GM23338 (cell line): ENCODE results near the gene SLC25A39. TPM values are rescaled to one million over a fixed set of nuclear protein-coding genes. Genes with fewer than 3 reads are reported as not detected.

ENCODE experiments used
- ATAC-seq: fragments of 200-7000 bp; cut with Tn5 transposase; 3 replicates; pipeline ENCODE4 v1.9.1; 2020
- DNase-seq: peaks from one replicate; pipeline ENCODE4 v3.0.0-alpha.2; 2015; ENCODE audit warnings: low spot score
- H2AFZ ChIP-seq: fragments of 200-600 bp; sonication (generic); 2 replicates; pipeline ENCODE4 v1.8.0; 2016; ENCODE audit warnings: antibody characterized with exemption, mild to moderate bottlenecking, moderate library complexity
- H3F3A ChIP-seq: fragments of 200-600 bp; sonication (generic); replicated peaks from 2 replicates; pipeline ENCODE4 v1.8.0; 2017; ENCODE audit warnings: antibody characterized with exemption, mixed run types, low read depth
- H3K27ac ChIP-seq: fragments of 200-600 bp; sonication (generic); 2 replicates; pipeline ENCODE4 v1.6.1; 2016; ENCODE audit warnings: low read depth
- H3K27me3 ChIP-seq: fragments of 200-600 bp; sonication (generic); 2 replicates; pipeline ENCODE4 v1.8.0; 2016; ENCODE audit warnings: mild to moderate bottlenecking, mixed run types, moderate library complexity; ENCODE audit not compliant: insufficient read depth
- H3K36me3 ChIP-seq: fragments of 200-600 bp; sonication (generic); 2 replicates; pipeline ENCODE4 v1.8.0; 2016; ENCODE audit warnings: mild to moderate bottlenecking; ENCODE audit not compliant: insufficient read depth
- H3K4me1 ChIP-seq: fragments of 200-600 bp; sonication (generic); 2 replicates; pipeline ENCODE4 v1.8.0; 2016; ENCODE audit warnings: mild to moderate bottlenecking, moderate library complexity; ENCODE audit not compliant: insufficient read depth
- H3K4me2 ChIP-seq: fragments of 200-600 bp; sonication (generic); 2 replicates; pipeline ENCODE4 v1.7.1; 2017; ENCODE audit warnings: mixed run types
- H3K4me3 ChIP-seq: fragments of 200-600 bp; sonication (generic); 2 replicates; pipeline ENCODE4 v1.6.1; 2016; ENCODE audit warnings: mixed run types
- H3K79me2 ChIP-seq: fragments of 200-600 bp; sonication (generic); replicated peaks from 2 replicates; pipeline ENCODE4 v1.8.0; 2017; ENCODE audit warnings: mild to moderate bottlenecking; ENCODE audit not compliant: insufficient read depth
- H3K9me2 ChIP-seq: fragments of 200-600 bp; sonication (generic); 2 replicates; pipeline ENCODE4 v1.8.0; 2017; ENCODE audit not compliant: insufficient read depth
- H4K20me1 ChIP-seq: fragments of 200-600 bp; sonication (generic); replicated peaks from 2 replicates; pipeline ENCODE4 v1.8.0; 2017; ENCODE audit warnings: mild to moderate bottlenecking; ENCODE audit not compliant: insufficient read depth
- H3K27ac Mint-ChIP-seq: 2 replicates; pipeline ENCODE4 v1.8.0; 2020; ENCODE audit warnings: inconsistent platforms, mild to moderate bottlenecking, moderate library complexity, mixed read lengths
- H3K27me3 Mint-ChIP-seq: 3 replicates; pipeline ENCODE4 v1.8.0; 2022; ENCODE audit warnings: low read depth, mild to moderate bottlenecking, moderate library complexity, mixed read lengths, inconsistent platforms; ENCODE audit not compliant: insufficient read depth, poor library complexity
- H3K36me3 Mint-ChIP-seq: 3 replicates; pipeline ENCODE4 v1.8.0; 2021; ENCODE audit warnings: low read depth, mild to moderate bottlenecking, inconsistent platforms, moderate library complexity, mixed read lengths
- H3K4me1 Mint-ChIP-seq: 3 replicates; pipeline ENCODE4 v1.8.0; 2020; ENCODE audit warnings: mild to moderate bottlenecking, inconsistent platforms, mixed read lengths
- H3K4me3 Mint-ChIP-seq: 3 replicates; pipeline ENCODE4 v1.8.0; 2021; ENCODE audit warnings: moderate library complexity, mild to moderate bottlenecking, inconsistent platforms, mixed read lengths
- H3K9me3 Mint-ChIP-seq: 3 replicates; pipeline ENCODE4 v1.8.0; 2020; ENCODE audit warnings: moderate library complexity, mild to moderate bottlenecking, inconsistent platforms, mixed read lengths
- CREB1 ChIP-seq: fragments of 250-450 bp; sonication (Bioruptor Pico); IDR thresholded peaks from 2 replicates; pipeline ENCODE4 v1.5.0; 2020; ENCODE audit warnings: low read depth, mild to moderate bottlenecking, moderate library complexity
- EZH2 ChIP-seq: fragments of 200-600 bp; sonication (generic); IDR thresholded peaks from one replicate; pipeline ENCODE4 v1.8.0; 2017; ENCODE audit warnings: antibody characterized with exemption, mild to moderate bottlenecking, low read depth; ENCODE audit not compliant: unreplicated experiment
- EZH2phosphoT487 ChIP-seq: fragments of 200-600 bp; sonication (generic); IDR thresholded peaks from one replicate; pipeline ENCODE4 v1.8.1; 2018; ENCODE audit warnings: antibody characterized with exemption; ENCODE audit not compliant: unreplicated experiment
- JUNB ChIP-seq: IDR thresholded peaks from one replicate; pipeline ENCODE4 v1.6.1; 2016; ENCODE audit warnings: antibody characterized with exemption; ENCODE audit not compliant: unreplicated experiment
- NANOG ChIP-seq: IDR thresholded peaks from 2 replicates; pipeline ENCODE4 v1.6.1; 2016; ENCODE audit warnings: antibody characterized with exemption, borderline replicate concordance
- POLR2AphosphoS5 ChIP-seq: IDR thresholded peaks from 2 replicates; pipeline ENCODE4 v1.6.1; 2016; ENCODE audit warnings: antibody characterized with exemption, low read depth
- STAT1 ChIP-seq: IDR thresholded peaks from one replicate; pipeline ENCODE4 v1.6.1; 2016; ENCODE audit warnings: antibody characterized with exemption; ENCODE audit not compliant: unreplicated experiment
- ZNF114 ChIP-seq: fragments of 250-450 bp; sonication (Bioruptor Pico); IDR thresholded peaks from 2 replicates; pipeline ENCODE4 v1.5.0; 2020; ENCODE audit warnings: mild to moderate bottlenecking, moderate library complexity
- ZNF331 ChIP-seq: fragments of 250-450 bp; sonication (Bioruptor Pico); IDR thresholded peaks from 2 replicates; pipeline ENCODE4 v1.5.0; 2020; ENCODE audit warnings: low read depth, mild to moderate bottlenecking, moderate library complexity
- polyA plus RNA-seq: library from polyadenylated mRNA; unstranded; fragments of >200 nt; fragmentation: Nextera tagmentation; extraction: Ambion mirVana; gene quantifications from 2 replicates; pipeline ENCODE4 v1.2.1, GENCODE V29; 2016
- total RNA-seq: library from RNA; depleted of rRNA; stranded (reverse); fragments of >200 nt; shearing (Covaris generic); gene quantifications from 2 replicates; pipeline ENCODE4 v1.2.3, GENCODE V29; 2014
- TF ChIP-seq, protein P1 (sequence below): IDR thresholded peaks from one replicate; pipeline ENCODE4 v1.6.1; 2018; ENCODE audit warnings: antibody characterized with exemption; ENCODE audit not compliant: unreplicated experiment
- TF ChIP-seq, protein P2 (sequence below), 2 experiments: fragments of 200-600 bp in 1 of 2; sonication (generic) in 1 of 2; conservative IDR thresholded peaks; 2 replicates each; pipeline versions ENCODE4 v1.5.1 to v1.6.1; 2016 to 2017; ENCODE audit warnings: antibody characterized with exemption in 2 of 2, low read depth in 2 of 2, mild to moderate bottlenecking in 2 of 2, moderate library complexity in 1 of 2
- TF ChIP-seq, protein P3 (sequence below): IDR thresholded peaks from 2 replicates; pipeline ENCODE4 v1.6.1; 2016; ENCODE audit warnings: antibody characterized with exemption
- TF ChIP-seq, protein P4 (sequence below): fragments of 250-450 bp; sonication (Bioruptor Pico); IDR thresholded peaks from 2 replicates; pipeline ENCODE4 v1.5.0; 2020; ENCODE audit warnings: mild to moderate bottlenecking, moderate library complexity

Gene SLC25A39
- total and polyA plus RNA-seq, 2 experiments from 2014 or later, result 184 to 202 TPM

DNA sequence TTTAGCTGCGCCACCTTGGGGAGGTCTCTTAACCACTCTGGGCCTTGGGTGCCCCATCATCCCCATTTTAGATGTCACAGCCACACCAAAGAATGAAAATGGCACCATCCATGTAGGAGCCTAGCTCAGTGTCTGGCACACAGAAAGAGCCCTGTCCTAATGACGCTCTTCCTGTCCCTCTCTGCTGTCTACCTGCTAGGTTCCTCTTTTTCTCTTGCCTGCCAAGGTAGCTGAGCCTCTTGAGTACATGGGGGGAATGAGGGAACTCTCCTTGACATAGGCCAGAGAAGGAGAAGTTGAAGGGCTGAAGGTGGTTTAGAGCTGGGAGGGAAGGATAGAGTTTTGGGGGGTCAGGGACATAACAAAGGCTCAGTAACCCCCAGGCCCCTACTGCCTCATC lies 14.4 kb downstream of the SLC25A39 start:
- H3K36me3 ChIP-seq, result no peaks in the 10 kb centered on the region
- H3K27me3 ChIP-seq, result peaks cover 18% of the 10 kb centered on the region
- peaks cover 48% of the 10 kb centered on the region for H3K4me1 Mint-ChIP-seq
- no peaks in the 10 kb centered on the region; the same call in 2 of the 3 replicates for H3K9me3 Mint-ChIP-seq
- ATAC-seq (no peak), DNase-seq (no peak)
- peak overlapping the region; percentile 69; the same call in 2 of the 3 replicates for H3K4me3 Mint-ChIP-seq
- H3K4me1 ChIP-seq, result peaks cover 18% of the 10 kb centered on the region; the same call in 1 of the 2 replicates
- H3K27ac ChIP-seq, result no peak overlapping the region
- H4K20me1 ChIP-seq, result 0 out of 2 replicates have a peak, but pooled peaks cover 3% of the 10 kb centered on the region
- peaks cover 12% of the 10 kb centered on the region; the same call in 1 of the 2 replicates for H3F3A ChIP-seq
- H3K9me2 ChIP-seq, result no peaks in the 10 kb centered on the region
- no peaks in the 10 kb centered on the region for H3K79me2 ChIP-seq
- no peak overlapping the region for H3K4me3 ChIP-seq
- H3K27ac Mint-ChIP-seq, result no peak overlapping the region
- TF ChIP-seq CREB1 (CRISPR knock-in tag) (no peak), NANOG (no peak), EZH2phosphoT487 (no peak), POLR2AphosphoS5 (no peak), EZH2 (no peak), ZNF114 (CRISPR knock-in tag) (no peak), STAT1 (no peak), ZNF331 (CRISPR knock-in tag) (no peak), JUNB (no peak)
- TF ChIP-seq, protein P1, sequence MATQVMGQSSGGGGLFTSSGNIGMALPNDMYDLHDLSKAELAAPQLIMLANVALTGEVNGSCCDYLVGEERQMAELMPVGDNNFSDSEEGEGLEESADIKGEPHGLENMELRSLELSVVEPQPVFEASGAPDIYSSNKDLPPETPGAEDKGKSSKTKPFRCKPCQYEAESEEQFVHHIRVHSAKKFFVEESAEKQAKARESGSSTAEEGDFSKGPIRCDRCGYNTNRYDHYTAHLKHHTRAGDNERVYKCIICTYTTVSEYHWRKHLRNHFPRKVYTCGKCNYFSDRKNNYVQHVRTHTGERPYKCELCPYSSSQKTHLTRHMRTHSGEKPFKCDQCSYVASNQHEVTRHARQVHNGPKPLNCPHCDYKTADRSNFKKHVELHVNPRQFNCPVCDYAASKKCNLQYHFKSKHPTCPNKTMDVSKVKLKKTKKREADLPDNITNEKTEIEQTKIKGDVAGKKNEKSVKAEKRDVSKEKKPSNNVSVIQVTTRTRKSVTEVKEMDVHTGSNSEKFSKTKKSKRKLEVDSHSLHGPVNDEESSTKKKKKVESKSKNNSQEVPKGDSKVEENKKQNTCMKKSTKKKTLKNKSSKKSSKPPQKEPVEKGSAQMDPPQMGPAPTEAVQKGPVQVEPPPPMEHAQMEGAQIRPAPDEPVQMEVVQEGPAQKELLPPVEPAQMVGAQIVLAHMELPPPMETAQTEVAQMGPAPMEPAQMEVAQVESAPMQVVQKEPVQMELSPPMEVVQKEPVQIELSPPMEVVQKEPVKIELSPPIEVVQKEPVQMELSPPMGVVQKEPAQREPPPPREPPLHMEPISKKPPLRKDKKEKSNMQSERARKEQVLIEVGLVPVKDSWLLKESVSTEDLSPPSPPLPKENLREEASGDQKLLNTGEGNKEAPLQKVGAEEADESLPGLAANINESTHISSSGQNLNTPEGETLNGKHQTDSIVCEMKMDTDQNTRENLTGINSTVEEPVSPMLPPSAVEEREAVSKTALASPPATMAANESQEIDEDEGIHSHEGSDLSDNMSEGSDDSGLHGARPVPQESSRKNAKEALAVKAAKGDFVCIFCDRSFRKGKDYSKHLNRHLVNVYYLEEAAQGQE, result no peak
- TF ChIP-seq, protein P2, sequence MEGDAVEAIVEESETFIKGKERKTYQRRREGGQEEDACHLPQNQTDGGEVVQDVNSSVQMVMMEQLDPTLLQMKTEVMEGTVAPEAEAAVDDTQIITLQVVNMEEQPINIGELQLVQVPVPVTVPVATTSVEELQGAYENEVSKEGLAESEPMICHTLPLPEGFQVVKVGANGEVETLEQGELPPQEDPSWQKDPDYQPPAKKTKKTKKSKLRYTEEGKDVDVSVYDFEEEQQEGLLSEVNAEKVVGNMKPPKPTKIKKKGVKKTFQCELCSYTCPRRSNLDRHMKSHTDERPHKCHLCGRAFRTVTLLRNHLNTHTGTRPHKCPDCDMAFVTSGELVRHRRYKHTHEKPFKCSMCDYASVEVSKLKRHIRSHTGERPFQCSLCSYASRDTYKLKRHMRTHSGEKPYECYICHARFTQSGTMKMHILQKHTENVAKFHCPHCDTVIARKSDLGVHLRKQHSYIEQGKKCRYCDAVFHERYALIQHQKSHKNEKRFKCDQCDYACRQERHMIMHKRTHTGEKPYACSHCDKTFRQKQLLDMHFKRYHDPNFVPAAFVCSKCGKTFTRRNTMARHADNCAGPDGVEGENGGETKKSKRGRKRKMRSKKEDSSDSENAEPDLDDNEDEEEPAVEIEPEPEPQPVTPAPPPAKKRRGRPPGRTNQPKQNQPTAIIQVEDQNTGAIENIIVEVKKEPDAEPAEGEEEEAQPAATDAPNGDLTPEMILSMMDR (conservative IDR thresholded peaks at IDR 0.05; ENCODE audit: low read depth in 2 of 2), result no peak
- TF ChIP-seq, protein P3, sequence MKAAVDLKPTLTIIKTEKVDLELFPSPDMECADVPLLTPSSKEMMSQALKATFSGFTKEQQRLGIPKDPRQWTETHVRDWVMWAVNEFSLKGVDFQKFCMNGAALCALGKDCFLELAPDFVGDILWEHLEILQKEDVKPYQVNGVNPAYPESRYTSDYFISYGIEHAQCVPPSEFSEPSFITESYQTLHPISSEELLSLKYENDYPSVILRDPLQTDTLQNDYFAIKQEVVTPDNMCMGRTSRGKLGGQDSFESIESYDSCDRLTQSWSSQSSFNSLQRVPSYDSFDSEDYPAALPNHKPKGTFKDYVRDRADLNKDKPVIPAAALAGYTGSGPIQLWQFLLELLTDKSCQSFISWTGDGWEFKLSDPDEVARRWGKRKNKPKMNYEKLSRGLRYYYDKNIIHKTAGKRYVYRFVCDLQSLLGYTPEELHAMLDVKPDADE, result no peak
- TF ChIP-seq, protein P4, sequence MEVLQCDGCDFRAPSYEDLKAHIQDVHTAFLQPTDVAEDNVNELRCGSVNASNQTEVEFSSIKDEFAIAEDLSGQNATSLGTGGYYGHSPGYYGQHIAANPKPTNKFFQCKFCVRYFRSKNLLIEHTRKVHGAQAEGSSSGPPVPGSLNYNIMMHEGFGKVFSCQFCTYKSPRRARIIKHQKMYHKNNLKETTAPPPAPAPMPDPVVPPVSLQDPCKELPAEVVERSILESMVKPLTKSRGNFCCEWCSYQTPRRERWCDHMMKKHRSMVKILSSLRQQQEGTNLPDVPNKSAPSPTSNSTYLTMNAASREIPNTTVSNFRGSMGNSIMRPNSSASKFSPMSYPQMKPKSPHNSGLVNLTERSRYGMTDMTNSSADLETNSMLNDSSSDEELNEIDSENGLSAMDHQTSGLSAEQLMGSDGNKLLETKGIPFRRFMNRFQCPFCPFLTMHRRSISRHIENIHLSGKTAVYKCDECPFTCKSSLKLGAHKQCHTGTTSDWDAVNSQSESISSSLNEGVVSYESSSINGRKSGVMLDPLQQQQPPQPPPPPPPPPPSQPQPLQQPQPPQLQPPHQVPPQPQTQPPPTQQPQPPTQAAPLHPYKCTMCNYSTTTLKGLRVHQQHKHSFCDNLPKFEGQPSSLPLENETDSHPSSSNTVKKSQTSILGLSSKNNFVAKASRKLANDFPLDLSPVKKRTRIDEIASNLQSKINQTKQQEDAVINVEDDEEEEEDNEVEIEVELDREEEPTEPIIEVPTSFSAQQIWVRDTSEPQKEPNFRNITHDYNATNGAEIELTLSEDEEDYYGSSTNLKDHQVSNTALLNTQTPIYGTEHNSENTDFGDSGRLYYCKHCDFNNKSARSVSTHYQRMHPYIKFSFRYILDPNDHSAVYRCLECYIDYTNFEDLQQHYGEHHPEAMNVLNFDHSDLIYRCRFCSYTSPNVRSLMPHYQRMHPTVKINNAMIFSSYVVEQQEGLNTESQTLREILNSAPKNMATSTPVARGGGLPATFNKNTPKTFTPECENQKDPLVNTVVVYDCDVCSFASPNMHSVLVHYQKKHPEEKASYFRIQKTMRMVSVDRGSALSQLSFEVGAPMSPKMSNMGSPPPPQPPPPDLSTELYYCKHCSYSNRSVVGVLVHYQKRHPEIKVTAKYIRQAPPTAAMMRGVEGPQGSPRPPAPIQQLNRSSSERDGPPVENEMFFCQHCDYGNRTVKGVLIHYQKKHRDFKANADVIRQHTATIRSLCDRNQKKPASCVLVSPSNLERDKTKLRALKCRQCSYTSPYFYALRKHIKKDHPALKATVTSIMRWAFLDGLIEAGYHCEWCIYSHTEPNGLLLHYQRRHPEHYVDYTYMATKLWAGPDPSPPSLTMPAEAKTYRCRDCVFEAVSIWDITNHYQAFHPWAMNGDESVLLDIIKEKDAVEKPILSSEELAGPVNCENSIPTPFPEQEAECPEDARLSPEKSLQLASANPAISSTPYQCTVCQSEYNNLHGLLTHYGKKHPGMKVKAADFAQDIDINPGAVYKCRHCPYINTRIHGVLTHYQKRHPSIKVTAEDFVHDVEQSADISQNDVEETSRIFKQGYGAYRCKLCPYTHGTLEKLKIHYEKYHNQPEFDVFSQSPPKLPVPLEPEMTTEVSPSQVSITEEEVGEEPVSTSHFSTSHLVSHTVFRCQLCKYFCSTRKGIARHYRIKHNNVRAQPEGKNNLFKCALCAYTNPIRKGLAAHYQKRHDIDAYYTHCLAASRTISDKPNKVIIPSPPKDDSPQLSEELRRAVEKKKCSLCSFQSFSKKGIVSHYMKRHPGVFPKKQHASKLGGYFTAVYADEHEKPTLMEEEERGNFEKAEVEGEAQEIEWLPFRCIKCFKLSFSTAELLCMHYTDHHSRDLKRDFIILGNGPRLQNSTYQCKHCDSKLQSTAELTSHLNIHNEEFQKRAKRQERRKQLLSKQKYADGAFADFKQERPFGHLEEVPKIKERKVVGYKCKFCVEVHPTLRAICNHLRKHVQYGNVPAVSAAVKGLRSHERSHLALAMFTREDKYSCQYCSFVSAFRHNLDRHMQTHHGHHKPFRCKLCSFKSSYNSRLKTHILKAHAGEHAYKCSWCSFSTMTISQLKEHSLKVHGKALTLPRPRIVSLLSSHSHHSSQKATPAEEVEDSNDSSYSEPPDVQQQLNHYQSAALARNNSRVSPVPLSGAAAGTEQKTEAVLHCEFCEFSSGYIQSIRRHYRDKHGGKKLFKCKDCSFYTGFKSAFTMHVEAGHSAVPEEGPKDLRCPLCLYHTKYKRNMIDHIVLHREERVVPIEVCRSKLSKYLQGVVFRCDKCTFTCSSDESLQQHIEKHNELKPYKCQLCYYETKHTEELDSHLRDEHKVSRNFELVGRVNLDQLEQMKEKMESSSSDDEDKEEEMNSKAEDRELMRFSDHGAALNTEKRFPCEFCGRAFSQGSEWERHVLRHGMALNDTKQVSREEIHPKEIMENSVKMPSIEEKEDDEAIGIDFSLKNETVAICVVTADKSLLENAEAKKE (CRISPR knock-in tag), result no peak
- peaks cover 33% of the 10 kb centered on the region for H3K27me3 Mint-ChIP-seq
- H3K4me2 ChIP-seq, result no peak overlapping the region
- no peak overlapping the region for H2AFZ ChIP-seq
- H3K36me3 Mint-ChIP-seq, result no peaks in the 10 kb centered on the region
